ENCODE measurements around the gene MARCHF3. TPM values are rescaled to one million over a fixed set of nuclear protein-coding genes. Genes with fewer than 3 reads are reported as not detected.

Gene MARCHF3
- total RNA-seq, 1 experiment from 2014 or later: 32.5 TPM

- DNase-seq (ENCODE audit: low spot score): no peak
Measured at GRCh38 chr5:126983874-126984266, 46.5 kb downstream of the MARCHF3 start.

DNA sequence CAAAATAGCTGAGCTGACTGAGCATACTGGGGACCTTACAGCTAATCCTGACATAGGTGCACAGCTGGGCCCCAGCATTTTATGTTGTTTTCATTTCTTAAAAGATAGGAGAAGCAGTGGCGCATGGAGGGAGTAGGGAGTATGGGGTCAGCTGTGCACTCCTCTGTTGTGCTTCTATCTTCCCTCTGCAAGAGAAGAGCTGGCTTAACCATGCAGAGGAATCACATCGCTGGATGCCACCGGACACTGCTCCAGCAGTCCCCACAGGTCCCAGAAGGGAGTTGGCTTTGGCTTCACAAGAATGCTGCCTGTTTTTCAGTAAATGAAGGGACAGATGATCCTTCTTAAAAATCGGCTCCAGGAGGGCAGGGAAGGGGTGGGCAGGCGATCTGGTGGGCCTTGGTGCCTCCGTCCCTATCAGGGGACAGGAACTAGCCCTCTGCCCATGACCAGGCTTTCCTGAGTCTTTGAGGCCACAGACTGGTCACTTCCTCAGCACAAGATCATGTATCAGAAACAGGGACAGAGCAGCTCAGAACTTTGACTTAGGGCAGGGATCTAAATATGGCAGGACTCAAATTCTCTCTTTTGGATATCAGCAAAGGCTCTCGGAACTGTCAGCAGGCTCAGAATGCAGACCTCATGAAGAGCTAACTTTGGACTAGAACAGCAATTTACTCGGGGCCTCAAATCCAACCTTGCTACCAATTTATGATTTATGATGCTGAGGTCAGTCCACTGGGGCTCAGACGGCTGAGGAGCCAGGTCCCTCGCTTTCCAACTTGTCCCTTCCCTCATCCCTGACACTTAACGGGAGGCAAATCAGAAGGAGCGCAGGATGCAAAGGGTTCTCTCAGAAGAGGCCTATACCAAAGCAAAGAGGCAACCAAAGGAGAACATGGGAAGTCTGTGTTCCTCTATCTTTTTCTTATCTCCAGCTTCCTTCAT, 47.2 kb downstream of the MARCHF3 start:
- DNase-seq (ENCODE audit: low spot score): no peak

- no peak for DNase-seq (ENCODE audit: low spot score)
Measured at GRCh38 chr5:126982202-126982601, 48.2 kb downstream of the MARCHF3 start.

GRCh38 chr5:126981701-126982100, 48.7 kb downstream of the MARCHF3 start:
- DNase-seq (ENCODE audit: low spot score): no peak

- DNase-seq (ENCODE audit: low spot score): no peak
Measured at GRCh38 chr5:126981222-126981621, 49.1 kb downstream of the MARCHF3 start.

GRCh38 chr5:126978258-126978657, 52.1 kb downstream of the MARCHF3 start:
- DNase-seq (ENCODE audit: low spot score): no peak

DNA sequence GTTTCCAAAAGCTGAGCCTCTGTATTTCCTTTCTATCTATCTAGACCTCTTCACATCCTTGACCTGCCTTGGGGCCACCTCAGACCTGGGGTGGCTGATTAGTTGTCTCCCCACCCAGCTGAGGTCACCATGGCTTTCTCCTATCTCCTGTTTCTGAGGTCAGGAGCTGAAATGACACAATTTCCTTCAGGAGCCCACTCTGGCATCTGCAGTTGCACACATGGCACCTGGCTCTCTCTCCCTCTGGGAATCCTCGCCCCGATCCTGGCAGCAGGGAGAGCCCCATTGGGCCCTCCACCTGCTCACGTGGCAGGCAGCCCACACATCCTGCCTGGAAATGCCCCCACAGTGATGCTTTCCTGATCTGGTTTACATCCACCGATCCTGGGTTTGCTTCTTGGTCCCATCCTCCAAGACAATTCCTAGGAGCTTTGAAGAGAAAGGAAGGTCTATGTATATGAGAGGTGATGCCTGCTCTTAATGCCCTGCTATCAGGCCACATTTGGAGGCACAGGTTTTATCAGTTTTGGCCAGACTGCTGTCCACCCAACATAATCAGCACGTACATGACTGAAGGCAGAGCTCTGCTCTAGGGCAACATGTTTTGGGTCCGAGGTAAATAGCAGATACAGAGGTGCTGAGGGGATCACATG, 53.7 kb downstream of the MARCHF3 start:
- no peak for DNase-seq (ENCODE audit: low spot score)

GRCh38 chr5:126975796-126976195, 54.6 kb downstream of the MARCHF3 start:
- DNase-seq (ENCODE audit: low spot score): no peak

DNA sequence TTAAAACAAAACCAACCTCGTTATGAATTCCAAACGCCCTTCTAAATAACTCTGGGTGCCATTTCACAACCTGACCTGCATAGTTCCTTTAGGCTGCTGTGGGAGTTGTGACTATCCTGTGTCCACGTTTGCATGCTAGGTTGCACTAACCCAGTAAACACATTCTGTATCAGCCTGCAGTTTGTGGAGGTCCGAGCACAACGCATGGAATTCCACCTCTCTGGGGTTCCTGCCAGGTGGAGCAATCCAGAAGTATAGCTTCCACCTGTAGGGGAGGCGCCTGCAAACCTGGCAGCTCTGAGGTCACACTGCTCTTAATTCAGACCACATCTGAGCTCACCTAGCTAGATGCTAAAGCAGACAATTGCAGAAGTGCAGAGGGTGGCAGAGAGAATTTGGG, 57.2 kb downstream of the MARCHF3 start:
- no peak for DNase-seq (ENCODE audit: low spot score)

DNA sequence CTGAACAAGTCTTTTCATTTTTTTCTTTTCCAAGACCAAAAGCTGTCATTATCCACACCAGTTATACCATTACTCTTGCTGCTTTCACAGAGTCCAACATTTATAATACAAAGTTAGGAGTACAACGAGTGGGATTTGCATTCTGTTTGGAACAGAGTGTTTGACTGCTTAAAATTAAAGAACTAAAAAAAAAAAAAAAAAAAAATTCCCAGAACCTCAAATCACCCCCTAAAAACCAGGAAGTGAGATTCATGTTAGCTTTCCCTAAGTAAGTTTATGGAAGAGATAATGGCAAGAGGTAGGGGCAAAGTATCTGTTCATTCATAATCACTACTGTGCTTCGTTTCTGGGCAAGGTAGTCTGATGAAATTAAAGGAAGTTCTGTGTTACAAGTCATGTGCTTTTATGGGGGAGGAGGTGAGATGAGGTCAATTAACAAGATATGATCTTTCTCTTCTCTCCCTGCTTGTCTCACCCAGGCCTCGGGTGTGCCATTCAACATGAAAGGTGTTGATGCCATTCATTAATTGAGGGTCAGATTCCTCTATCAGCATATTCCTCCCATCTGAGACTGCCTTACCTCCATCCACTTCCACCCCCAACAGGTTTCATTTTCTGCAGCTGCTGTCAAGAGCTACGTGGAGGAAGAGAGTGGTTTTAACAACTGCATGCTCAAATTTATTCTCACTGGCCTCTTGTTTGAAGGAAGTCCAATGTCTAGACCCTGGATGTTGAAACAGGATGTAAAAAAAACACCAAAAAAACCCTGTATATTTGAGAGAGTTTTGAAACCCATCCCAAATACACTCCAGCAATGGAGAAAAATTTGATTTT, 58.1 kb downstream of the MARCHF3 start:
- DNase-seq (ENCODE audit: low spot score): no peak

DNA sequence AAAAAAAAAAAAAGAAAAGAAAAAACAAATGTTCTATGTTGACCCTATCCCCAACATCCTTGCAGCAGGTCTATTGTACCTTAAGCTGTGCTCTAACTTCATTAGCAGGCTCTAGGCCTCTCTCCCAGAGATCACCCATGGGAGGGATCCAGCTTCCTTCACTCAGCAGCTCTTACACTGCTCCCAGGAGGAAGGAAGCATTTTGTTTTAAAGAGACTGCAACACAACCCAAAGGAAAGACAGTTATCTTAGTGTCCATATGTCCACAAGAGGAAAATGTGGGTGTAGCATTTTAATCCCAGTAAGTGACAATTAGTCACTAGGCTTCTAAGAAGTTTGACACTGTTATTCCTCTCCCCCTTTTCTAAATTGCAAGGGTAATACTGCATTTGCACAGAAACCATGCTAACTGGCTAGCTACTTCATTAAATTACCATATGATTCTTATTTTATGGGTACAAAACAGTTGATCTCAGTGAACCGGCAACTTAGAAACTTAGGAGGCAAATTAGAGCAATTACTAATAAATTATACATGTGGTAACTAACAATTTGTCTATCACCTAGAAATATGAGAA, 58.8 kb downstream of the MARCHF3 start:
- no peak for DNase-seq (ENCODE audit: low spot score)

GRCh38 chr5:126970517-126971017, 59.8 kb downstream of the MARCHF3 start:
- no peak for DNase-seq (ENCODE audit: low spot score)

DNA sequence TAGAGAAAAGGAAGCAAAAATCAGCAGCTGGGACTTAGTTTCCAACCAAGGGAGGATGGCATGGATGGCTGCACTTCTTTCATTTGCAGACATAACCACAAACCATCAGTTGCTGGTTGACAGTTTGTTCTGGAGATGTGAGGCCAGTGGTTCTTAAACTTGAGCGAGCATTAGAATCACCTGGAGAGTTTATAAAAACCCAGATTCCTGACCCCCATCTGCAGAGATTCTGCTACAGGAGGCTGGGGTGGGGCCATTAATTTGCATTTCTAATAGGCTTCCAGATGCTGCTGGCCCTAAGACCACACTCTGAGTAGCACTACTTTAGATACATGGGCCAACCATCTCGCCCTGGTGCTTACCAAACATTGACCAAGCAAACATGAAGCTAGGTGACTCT, 60.8 kb downstream of the MARCHF3 start:
- DNase-seq (ENCODE audit: low spot score): no peak

- DNase-seq (ENCODE audit: low spot score): no peak
Measured at GRCh38 chr5:126967808-126968466, 62.4 kb downstream of the MARCHF3 start.

GRCh38 chr5:126965487-126965886, 64.9 kb downstream of the MARCHF3 start:
- DNase-seq (ENCODE audit: low spot score): no peak

GRCh38 chr5:126965061-126965475, 65.3 kb downstream of the MARCHF3 start:
- peak; percentile 66 for DNase-seq (ENCODE audit: low spot score)

DNA sequence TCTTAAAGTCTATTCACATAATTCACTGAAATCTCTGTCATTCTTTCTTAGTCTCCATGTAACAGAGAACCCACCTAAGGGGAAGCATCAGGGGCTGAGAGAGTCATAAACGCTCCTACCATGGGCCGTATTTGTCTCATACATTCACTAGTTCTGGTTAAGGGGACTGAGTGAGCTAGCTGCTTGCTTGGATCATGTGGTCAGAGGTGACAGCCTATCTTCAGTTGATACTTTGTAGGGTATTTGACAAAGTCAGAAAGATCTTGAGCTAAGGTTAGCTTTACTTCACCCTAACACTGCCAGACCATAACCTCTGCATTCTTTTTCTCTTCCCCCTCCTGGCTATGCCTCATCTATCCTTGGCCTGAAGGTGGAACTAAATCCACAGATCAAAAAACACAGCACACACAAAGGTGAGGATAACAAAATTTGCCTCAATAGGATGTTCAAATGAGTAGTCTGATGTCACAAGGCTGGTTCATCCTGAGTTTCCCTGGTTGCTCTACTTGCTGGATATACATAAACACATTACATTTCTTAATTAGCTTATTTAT, 66.5 kb downstream of the MARCHF3 start:
- no peak for DNase-seq (ENCODE audit: low spot score)

DNA sequence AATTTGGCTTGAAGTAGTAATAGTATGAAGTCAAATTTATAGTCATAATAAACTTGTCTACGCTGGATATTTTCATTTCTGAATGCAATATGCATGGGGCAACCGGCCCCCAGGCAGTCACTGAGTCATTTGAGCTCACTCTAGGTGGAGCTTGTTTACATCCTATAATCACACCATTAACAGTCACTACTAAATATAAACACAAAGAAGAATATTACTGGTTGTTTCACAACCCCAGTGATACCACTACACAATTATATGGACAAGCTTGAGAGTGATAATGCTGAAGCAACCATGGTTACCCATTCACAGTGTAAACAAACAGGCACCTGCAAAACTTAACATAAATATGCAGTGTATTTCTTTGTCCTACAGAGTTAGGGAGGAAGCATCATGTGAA, 68.7 kb downstream of the MARCHF3 start:
- peak; percentile 45 for DNase-seq (ENCODE audit: low spot score)

GRCh38 chr5:126961128-126961527, 69.2 kb downstream of the MARCHF3 start:
- DNase-seq (ENCODE audit: low spot score): no peak

DNA sequence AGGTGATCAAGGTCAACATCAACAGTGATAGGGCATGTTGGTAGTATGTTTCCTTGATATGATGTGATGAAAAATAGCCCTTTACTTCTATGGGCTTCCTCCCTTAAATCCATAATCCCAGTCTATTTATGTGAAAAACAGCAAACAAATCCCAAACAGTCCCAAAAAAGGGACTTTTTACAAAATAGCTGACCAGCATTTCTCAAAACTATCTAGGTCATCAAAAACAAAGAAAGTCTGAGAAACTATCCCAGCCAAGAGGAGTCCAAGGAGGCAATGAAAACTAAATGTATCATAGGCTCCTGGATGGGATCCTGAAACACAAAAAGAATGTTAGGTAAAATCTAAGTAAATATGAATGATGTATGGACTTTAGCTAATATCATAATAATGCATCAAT, 71.2 kb downstream of the MARCHF3 start:
- DNase-seq (ENCODE audit: low spot score): no peak

GRCh38 chr5:126956991-126957390, 73.4 kb downstream of the MARCHF3 start:
- no peak for DNase-seq (ENCODE audit: low spot score)
